ENCODE measurements around the gene HM13. TPM values are rescaled to one million over a fixed set of nuclear protein-coding genes. Genes with fewer than 3 reads are reported as not detected.

Gene HM13
- total RNA-seq, 2 donors from 2014 or later, result 120 to 206 TPM

GRCh38 chr20:31549513-31549880 lies 35.3 kb downstream of the HM13 start:
- DNase-seq, result no peak
- no peaks in the 10 kb centered on the region for H3K9me3 ChIP-seq (ENCODE audit: control insufficient read depth, low read length)
- H3K9ac ChIP-seq (ENCODE audit: extremely low read depth, low read length, poor library complexity, severe bottlenecking), result no peak overlapping the region
- H3K36me3 ChIP-seq (ENCODE audit: control insufficient read depth, insufficient read depth, low read length), result peaks cover 62% of the 10 kb centered on the region
- TF ChIP-seq CTCF (conservative IDR thresholded peaks at IDR 0.05), result no peak
- no peak overlapping the region for H3K4me3 ChIP-seq (ENCODE audit: low read length)
- Mint-ChIP-seq H3K4me3 (no peak overlapping the region), H3K4me1 (peaks cover 3% of the 10 kb centered on the region), H3K36me3 (ENCODE audit: low read depth) (peaks cover 76% of the 10 kb centered on the region), H3K27ac (peak overlapping the region; percentile 50), H3K27me3 (ENCODE audit: insufficient read depth) (no peaks in the 10 kb centered on the region), H3K9me3 (no peaks in the 10 kb centered on the region)
- no peak overlapping the region for H3K27ac ChIP-seq (ENCODE audit: low read depth, low read length)
- no peaks in the 10 kb centered on the region for H3K27me3 ChIP-seq (ENCODE audit: control insufficient read depth, insufficient read depth, low read length, poor library complexity, severe bottlenecking)
- H3K4me1 ChIP-seq (ENCODE audit: control insufficient read depth, insufficient read depth, low read length), result no peaks in the 10 kb centered on the region
- 96 to 100% methylated on average over 4 to 5 of the region's 5 CpGs for WGBS, 2 experiments (ENCODE audit: insufficient coverage in 1 of 2, insufficient read length in 1 of 2)

- Mint-ChIP-seq H3K4me3 (no peak overlapping the region), H3K27me3 (ENCODE audit: insufficient read depth) (no peaks in the 10 kb centered on the region), H3K4me1 (peaks cover 3% of the 10 kb centered on the region), H3K27ac (peak overlapping the region; percentile 50), H3K9me3 (no peaks in the 10 kb centered on the region), H3K36me3 (ENCODE audit: low read depth) (peaks cover 79% of the 10 kb centered on the region)
- Histone ChIP-seq H3K9me3 (ENCODE audit: control insufficient read depth, low read length) (no peaks in the 10 kb centered on the region), H3K4me1 (ENCODE audit: control insufficient read depth, insufficient read depth, low read length) (no peaks in the 10 kb centered on the region), H3K27me3 (ENCODE audit: control insufficient read depth, insufficient read depth, low read length, poor library complexity, severe bottlenecking) (no peaks in the 10 kb centered on the region), H3K4me3 (ENCODE audit: low read length) (no peak overlapping the region), H3K9ac (ENCODE audit: extremely low read depth, low read length, poor library complexity, severe bottlenecking) (no peak overlapping the region), H3K27ac (ENCODE audit: low read depth, low read length) (no peak overlapping the region), H3K36me3 (ENCODE audit: control insufficient read depth, insufficient read depth, low read length) (peaks cover 62% of the 10 kb centered on the region)
- no peak for TF ChIP-seq CTCF (conservative IDR thresholded peaks at IDR 0.05)
- DNase-seq, result no peak
- WGBS, 2 experiments (ENCODE audit: insufficient coverage in 1 of 2, insufficient read length in 1 of 2), result 92 to 94% methylated on average over 6 to 13 of the region's 13 CpGs
Measured at GRCh38 chr20:31550099-31550498, 35.9 kb downstream of the HM13 start.

GRCh38 chr20:31551163-31552081 lies 37.2 kb downstream of the HM13 start:
- no peak for DNase-seq
- WGBS, 2 experiments (ENCODE audit: insufficient coverage in 1 of 2, insufficient read length in 1 of 2), result 89 to 94% methylated on average over 8 to 11 of the region's 11 CpGs
- Histone ChIP-seq H3K36me3 (ENCODE audit: control insufficient read depth, insufficient read depth, low read length) (peaks cover 56% of the 10 kb centered on the region), H3K9ac (ENCODE audit: extremely low read depth, low read length, poor library complexity, severe bottlenecking) (no peak overlapping the region), H3K27ac (ENCODE audit: low read depth, low read length) (no peak overlapping the region), H3K4me1 (ENCODE audit: control insufficient read depth, insufficient read depth, low read length) (no peaks in the 10 kb centered on the region), H3K27me3 (ENCODE audit: control insufficient read depth, insufficient read depth, low read length, poor library complexity, severe bottlenecking) (no peaks in the 10 kb centered on the region), H3K9me3 (ENCODE audit: control insufficient read depth, low read length) (no peaks in the 10 kb centered on the region), H3K4me3 (ENCODE audit: low read length) (no peak overlapping the region)
- H3K27me3 Mint-ChIP-seq (ENCODE audit: insufficient read depth), result no peaks in the 10 kb centered on the region
- H3K4me1 Mint-ChIP-seq, result peaks cover 3% of the 10 kb centered on the region
- H3K9me3 Mint-ChIP-seq, result no peaks in the 10 kb centered on the region
- peak overlapping the region; percentile 44 for H3K27ac Mint-ChIP-seq
- H3K4me3 Mint-ChIP-seq, result no peak overlapping the region
- H3K36me3 Mint-ChIP-seq (ENCODE audit: low read depth), result peaks cover 80% of the 10 kb centered on the region
- TF ChIP-seq CTCF (conservative IDR thresholded peaks at IDR 0.05), result no peak

Data from endodermal cell (in vitro differentiated cells).